Measurements from ENCODE around the gene MED13L.
"Not testable (repeated sequence)": the region's sequence is repeated elsewhere in the genome, so short reads cannot be mapped to it uniquely, and the experiment has no call there.

MED13L gene

GRCh38 chr12:116012757-116013156 lies 264.7 kb downstream of the MED13L start:
- DNase-seq (ENCODE audit: low spot score), result no peak

- DNase-seq (ENCODE audit: low spot score), result no peak
Observed at GRCh38 chr12:116011217-116011616, 266.3 kb downstream of the MED13L start.

GRCh38 chr12:116010467-116010866 lies 267.0 kb downstream of the MED13L start:
- DNase-seq (ENCODE audit: low spot score), result no peak

- DNase-seq (ENCODE audit: low spot score), result no peak
Observed at GRCh38 chr12:116009805-116010204, 267.7 kb downstream of the MED13L start.

DNA sequence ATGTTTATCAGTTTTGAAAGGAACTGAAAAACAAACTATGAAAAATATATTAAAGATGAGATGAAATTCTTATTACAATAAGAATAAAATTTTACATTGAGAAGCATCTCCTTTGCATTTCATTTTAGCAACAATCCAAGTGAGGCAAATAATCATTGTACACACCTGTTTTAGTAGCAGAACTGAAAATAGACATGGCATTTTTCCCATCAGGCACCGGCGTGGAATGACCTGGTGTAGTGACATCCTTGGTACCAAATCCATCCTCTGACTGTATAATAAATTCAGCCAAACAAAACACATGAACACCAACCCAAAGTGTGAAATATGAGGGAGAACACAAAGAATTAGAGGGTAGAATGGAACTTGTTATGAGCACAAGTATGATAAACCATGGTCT lies 271.4 kb downstream of the MED13L start:
- no peak for DNase-seq (ENCODE audit: low spot score)

- no peak for DNase-seq (ENCODE audit: low spot score)
Observed at GRCh38 chr12:116002890-116003536, 274.5 kb downstream of the MED13L start.

GRCh38 chr12:116000252-116000651 lies 277.2 kb downstream of the MED13L start:
- DNase-seq (ENCODE audit: low spot score), result no peak

- DNase-seq (ENCODE audit: low spot score), result no peak
Observed at GRCh38 chr12:115999582-115999981, 277.9 kb downstream of the MED13L start.

GRCh38 chr12:115998794-115999478 lies 278.6 kb downstream of the MED13L start:
- no peak for DNase-seq (ENCODE audit: low spot score)

DNA sequence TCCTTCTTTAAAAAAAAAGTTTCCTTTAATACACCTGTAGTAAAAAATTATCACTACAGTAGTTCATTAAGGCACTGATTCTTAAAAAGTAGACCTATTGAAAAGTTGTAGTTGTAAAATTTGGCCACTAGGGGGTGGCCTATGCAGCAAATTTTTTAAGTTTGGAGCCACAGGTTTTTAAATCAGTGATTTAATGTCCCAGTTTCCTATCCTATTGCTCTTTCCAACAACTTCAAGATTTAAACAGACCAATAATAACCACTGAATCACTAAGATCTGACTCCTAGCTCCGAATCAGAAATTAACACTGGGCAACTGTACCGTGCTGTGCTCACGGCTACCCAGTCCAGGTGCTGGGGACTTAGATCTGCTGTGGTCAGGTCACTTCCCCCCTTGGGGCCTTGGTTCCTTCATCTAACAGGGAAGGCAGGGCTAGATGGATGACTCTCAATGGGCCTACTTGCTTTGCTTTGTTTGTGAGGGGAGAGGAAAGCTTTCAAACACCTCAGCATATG lies 279.3 kb downstream of the MED13L start:
- DNase-seq (ENCODE audit: low spot score), result no peak

DNA sequence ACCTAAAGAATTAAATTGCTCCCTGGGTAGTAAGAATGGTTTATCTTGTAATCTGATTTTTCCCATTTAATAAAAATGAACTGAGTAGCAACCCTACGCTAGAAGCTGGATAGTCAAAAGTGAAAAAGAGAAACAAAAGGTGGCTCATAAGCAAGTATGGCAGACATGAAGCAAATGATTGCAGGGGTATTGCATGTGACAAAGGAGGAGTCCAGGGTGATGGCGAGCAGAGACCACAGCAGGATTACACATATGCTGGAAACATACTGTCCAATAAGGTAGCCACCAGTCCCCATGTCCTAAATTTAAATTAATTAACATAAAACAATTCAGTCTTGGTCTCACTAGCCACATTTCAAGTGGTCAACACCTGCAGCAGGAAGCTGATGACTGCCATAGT lies 283.8 kb downstream of the MED13L start:
- no peak for DNase-seq (ENCODE audit: low spot score)

DNA sequence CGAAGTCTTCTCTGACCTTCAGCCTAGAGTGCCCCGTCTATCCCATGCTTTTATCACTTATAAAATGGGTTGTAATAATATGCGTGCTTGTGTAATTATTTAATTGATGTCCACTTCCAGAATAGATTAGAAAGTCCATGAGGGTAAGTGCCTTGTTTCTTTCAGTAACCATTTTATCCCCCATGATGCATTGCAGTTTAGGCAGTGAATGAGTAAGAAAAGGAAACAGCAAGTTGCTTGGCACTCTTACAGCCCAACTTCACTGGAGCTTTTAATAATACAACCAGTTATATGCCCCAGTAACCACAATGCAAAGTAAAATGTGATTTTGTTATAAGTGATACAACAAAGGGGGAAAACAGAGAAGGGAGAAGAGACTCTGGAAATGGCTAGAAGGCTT lies 287.3 kb downstream of the MED13L start:
- DNase-seq (ENCODE audit: low spot score), result no peak

DNA sequence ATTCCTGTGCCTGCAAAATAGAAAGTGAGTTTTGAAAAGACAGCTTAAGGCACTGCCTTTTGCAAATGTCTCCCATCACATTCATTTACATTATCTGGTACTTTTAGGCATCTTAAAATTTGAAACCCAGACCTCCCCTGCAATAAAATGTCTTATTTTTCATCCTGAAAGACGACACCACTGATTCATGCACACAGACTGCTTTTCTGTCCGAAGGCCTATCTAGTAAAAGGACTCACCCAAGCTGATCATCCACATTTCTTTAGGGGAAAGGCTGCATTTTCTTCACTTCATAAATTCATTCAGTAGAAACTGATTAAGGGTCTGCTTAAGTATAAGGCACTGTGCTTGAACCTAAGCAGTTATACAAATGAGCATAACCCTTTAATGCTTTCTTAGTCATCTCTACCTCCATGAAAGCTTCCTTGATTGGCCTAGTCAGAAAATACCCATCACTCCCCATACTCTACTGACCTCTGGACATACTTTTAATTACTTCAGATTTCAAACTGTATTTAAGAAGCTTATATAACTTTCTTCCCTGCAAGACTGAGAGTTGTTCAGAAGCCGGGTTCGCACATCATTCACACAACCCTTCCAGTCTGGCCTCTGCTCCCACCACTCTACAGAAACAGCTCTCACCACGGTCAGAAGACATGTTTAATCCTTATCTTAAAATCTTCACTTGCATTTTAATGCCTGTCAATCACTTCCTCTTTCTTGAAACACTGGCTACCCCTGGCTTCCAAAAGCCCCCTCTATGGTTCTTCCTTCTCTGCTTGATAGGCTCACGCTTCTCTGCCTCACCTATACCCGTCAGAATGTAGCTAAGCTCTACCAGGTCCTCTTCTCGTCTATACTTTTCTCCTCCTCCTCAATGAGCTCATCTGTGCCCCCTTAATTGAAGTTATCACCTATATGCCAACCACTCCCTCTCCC lies 288.6 kb downstream of the MED13L start:
- DNase-seq (ENCODE audit: low spot score), result no peak

- no peak for DNase-seq (ENCODE audit: low spot score)
Observed at GRCh38 chr12:115988212-115988611, 289.3 kb downstream of the MED13L start.

GRCh38 chr12:115984616-115985015 lies 292.9 kb downstream of the MED13L start:
- no peak for DNase-seq (ENCODE audit: low spot score)

GRCh38 chr12:115983226-115983798 lies 294.2 kb downstream of the MED13L start:
- DNase-seq (ENCODE audit: low spot score), result no peak

DNA sequence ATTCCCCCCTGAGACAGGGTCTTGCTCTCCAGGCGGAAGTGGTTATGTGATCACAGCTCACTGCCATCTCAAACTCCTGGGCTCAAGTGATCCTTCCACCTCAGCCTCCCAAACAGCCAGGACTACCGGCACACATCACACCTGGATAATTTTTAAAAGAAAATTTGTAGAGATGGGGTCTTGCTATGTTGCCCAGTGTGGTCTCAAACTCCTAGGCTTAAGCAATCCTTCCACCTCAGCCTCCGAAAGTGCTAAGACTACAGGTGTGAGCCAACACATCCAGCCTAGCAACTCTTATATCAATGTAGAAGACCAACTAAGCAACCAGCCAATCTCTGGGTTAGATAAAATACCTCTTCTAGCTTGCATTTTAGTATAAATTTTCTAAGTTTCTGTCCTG lies 297.2 kb downstream of the MED13L start:
- no peak for DNase-seq (ENCODE audit: low spot score)

- no peak for DNase-seq (ENCODE audit: low spot score)
Observed at GRCh38 chr12:115979851-115980250, 297.6 kb downstream of the MED13L start.

DNA sequence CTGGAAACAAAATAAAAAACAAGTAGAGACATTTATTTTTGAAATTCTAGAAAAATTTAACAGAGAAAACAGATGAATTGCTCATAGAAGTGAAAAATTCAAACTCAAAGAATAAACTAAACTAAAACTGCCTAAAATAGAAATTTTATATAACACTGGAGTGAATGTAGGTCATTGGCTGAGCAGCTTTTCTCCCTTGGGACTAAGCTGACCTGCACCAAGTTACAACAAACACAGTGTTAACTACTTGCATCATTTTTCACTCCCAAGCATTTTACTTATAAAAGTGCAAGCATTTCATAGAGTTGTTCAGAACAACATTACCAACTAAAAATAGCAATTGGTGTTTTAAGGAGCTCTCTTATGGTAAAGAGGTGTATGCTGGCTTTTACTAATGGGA lies 298.1 kb downstream of the MED13L start:
- DNase-seq (ENCODE audit: low spot score), result no peak

DNA sequence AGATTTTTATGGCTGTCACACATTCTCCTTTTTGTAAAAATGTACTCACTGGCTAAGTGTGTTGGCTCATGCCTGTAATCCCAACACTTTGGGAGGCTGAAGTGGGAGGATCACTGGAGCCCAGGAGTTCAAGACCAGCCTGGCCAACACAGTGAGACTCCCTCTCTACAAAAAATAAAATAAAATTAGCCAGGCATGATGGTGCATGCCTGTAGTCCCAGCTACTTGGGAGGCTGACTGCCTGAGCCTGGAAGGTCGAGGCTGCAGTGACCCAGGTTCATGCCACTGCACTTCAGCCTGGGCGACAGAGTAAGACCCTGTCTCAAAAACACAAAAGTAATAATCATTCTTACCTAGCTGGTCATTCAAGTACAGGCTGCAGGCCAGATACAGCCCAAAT lies 300.7 kb downstream of the MED13L start:
- not testable (repeated sequence) for DNase-seq (ENCODE audit: low spot score)

DNA sequence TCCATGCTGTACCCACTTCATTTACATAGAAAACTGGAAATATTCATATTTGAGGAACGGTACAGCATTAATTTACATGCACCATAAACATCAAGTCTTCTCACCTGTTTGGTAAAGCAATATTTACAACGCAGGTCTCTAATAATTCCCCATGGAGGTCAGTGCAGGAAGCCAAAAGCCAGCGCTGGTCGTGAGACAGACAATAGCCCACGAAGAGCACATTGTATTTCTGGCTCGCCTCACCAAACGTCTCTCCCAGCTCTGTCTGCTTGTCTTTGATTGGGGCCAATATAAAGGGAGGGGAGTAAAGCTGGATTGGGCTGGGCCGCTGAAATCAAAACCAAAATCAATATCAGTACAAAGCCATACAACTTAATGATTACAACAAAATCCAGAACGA lies 302.1 kb downstream of the MED13L start:
- no peak for DNase-seq (ENCODE audit: low spot score)

All from HuH-7.5 (cell line).